Activated naive CD4-positive, alpha-beta T cell treated with anti-CD3 and anti-CD28 coated beads, Interleukin-2, amount 50 U/mL, for 72 hours (primary cell): ENCODE data around the gene GMEB2. TPM values are rescaled to one million over a fixed set of nuclear protein-coding genes. Genes with fewer than 3 reads are reported as not detected.
"Not testable (repeated sequence)": the region's sequence is repeated elsewhere in the genome, so short reads cannot be mapped to it uniquely, and the experiment has no call there.

Experiments used
- ATAC-seq, 2 donors: fragments of 150-1000 bp; cut with Tn5 transposase; 2 replicates each; pipeline ENCODE4 v1.10.0; 2021; ENCODE audit warnings: mild to moderate bottlenecking in 2 of 2, moderate library complexity in 2 of 2
- DNase-seq, 2 donors: peaks; one replicate each; pipeline ENCODE4 v3.0.0; 2021 to 2022; ENCODE audit warnings: low spot score in 2 of 2
- H3K27ac Mint-ChIP-seq, 2 donors: one replicate each; pipeline ENCODE4 v1.8.0; 2022; ENCODE audit warnings: mild to moderate bottlenecking in 2 of 2, mixed read lengths in 2 of 2
- H3K36me3 Mint-ChIP-seq, 2 donors: one replicate each; pipeline ENCODE4 v1.8.0; 2022; ENCODE audit warnings: mixed read lengths in 2 of 2
- H3K9me3 Mint-ChIP-seq, 2 donors: one replicate each; pipeline ENCODE4 v1.8.0; 2022; ENCODE audit warnings: mixed read lengths in 2 of 2
- total RNA-seq, 2 donors: library from RNA; stranded (reverse); gene quantifications; one replicate each; pipeline ENCODE4 v1.2.3, GENCODE V29; 2022

GMEB2 gene
- total RNA-seq, 2 donors from 2014 or later = 11.3 to 24.0 TPM

DNA sequence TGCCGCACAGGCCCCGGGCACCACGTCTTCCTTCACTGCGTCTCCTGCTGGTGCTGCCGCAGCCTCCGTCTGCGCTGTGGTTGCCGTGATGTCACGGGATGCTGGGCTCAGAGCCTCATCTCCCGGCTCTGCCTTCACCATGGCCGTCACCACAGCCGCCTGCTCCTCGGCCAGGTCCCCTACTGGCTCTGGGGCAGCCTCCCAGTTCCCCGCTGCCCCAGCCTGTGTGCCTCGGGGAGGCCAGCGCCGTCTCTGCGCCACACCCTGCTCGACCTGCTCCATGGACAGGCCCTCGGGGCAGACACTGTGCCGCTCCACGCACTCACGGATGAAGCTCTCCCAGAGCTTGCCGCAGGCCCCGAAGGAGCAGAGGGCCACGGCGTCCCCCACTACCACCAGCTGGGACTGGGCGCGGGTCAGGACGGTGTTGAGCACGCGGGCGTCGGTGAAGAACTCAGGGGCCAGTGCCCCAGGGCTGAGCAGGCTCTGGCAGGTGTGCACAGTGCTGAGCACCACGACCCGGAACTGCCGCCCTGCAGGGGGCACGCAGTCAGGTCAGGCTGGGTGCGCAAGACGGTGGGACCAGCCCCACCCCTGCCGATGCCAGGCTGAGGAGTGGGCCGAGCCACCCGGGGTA lies 61.1 kb downstream of the GMEB2 start:
- Mint-ChIP-seq H3K27ac (no peak overlapping the region), H3K36me3 (no peaks in the 10 kb centered on the region), H3K9me3 (no peaks in the 10 kb centered on the region)
- ATAC-seq = no peak
- DNase-seq = no peak

DNA sequence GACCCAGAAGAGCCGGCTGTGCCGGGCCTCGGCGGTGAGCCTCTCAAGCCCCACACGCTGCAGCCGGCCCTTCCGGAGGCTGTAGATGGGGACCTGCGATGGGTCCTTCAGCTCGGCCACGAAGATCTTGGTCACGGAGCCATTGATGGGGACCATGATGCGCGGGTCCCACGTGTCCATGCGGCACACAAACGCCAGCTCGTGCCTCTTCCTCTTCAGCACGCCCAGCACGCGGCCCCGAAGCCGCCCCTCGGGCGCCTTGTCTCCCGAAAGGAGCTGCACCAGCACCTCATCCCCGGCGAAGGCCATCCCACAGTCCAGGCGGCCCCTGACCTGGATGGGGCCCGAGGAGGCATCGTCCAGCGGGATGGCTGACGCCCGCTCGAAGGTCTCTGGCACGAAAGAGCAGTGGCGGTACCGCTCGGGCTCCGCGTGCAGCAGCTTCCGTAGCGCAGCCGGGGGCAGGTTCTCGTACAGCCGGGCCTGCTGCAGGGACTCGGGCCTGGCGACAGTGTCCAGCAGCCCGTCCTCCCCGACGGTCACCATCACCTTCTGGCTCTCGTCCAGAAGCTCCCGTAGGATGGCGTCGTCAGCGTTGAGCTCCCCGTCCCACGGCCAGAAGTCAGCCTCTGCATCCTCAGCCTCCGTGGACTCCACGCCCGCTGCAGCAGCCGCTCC lies 61.7 kb downstream of the GMEB2 start:
- H3K27ac Mint-ChIP-seq = no peak overlapping the region
- no peak for ATAC-seq
- peaks cover 0 to 5% of the 10 kb centered on the region in 2 donors for H3K36me3 Mint-ChIP-seq
- no peaks in the 10 kb centered on the region for H3K9me3 Mint-ChIP-seq
- DNase-seq = no peak

DNA sequence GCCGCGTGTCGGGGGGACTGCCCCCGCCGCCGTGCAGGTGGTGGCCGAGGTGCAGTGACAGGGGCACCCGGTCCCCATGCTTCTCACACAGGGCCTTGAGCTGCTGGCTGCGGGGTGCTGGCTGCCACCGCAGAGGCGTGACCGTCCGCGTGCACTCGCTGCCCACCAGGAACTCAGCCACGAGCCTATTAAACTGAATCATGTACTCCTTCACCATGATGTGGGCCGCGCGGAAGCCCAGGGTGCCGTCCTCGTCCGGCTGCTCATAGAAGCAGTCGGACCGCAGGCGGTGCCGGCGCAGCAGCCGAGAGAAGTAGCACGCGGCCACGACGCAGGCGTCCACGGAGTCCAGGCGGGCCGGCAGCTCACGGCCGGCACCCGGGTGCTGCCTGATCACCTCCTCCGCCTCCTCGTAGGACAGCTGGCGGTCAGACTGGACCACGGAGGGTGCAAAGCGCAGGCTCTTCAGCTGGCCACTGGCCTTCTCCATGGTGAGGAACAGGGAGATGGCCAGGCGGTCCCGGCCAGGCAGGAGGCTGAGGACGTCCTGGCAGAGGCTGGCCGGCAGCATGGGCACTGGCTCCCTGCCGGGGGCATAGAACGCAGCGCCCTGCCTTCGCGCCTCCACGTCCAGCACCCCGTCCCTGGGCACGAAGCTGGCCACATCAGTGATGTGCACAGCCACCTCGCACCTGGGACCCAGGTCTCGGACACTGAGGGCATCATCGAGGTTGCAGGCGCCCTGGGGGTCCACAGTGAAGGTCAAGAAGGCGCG lies 62.7 kb downstream of the GMEB2 start:
- no peaks in the 10 kb centered on the region for H3K9me3 Mint-ChIP-seq
- H3K36me3 Mint-ChIP-seq = peaks cover 0 to 5% of the 10 kb centered on the region in 2 donors
- ATAC-seq = no peak
- no peak overlapping the region for H3K27ac Mint-ChIP-seq
- no peak for DNase-seq

DNA sequence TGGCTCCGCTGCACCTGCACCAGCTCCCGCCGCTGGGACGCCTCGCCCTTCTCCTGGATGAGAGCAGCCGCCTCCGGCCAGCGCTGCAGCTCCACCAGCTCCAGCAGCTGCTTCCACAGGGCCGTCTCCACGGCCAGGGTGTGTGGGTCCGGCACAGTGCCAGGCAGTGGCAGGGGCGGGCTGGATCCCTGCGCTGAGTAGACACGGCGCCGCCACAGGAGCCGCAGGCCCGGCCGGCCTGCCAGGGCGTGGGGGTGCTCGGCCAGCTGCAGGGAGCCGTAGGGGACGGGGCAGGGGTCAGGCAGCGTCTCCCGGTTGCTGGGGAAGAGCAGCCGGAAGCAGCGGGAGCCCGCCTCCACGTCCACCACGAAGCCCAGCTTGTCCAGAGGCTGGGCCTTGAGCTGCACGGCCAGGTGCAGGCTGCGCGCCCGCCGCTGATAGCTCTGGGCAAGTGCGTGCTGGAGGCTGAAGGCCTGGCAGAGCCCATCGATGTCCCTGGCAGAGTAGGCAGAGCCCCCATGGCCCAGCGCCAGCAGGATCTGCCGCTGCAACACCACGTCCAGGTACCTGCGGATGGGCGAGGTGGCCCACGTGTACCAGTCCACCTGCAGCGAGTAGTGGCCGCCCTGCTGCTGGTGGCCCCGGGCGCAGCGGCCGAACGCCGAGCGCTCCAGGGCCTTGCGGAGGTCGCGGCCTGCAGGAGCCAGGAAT lies 63.5 kb downstream of the GMEB2 start:
- Mint-ChIP-seq H3K36me3 (peaks cover 0 to 5% of the 10 kb centered on the region in 2 donors), H3K9me3 (no peaks in the 10 kb centered on the region), H3K27ac (no peak overlapping the region)
- DNase-seq (no peak), ATAC-seq (no peak)

DNA sequence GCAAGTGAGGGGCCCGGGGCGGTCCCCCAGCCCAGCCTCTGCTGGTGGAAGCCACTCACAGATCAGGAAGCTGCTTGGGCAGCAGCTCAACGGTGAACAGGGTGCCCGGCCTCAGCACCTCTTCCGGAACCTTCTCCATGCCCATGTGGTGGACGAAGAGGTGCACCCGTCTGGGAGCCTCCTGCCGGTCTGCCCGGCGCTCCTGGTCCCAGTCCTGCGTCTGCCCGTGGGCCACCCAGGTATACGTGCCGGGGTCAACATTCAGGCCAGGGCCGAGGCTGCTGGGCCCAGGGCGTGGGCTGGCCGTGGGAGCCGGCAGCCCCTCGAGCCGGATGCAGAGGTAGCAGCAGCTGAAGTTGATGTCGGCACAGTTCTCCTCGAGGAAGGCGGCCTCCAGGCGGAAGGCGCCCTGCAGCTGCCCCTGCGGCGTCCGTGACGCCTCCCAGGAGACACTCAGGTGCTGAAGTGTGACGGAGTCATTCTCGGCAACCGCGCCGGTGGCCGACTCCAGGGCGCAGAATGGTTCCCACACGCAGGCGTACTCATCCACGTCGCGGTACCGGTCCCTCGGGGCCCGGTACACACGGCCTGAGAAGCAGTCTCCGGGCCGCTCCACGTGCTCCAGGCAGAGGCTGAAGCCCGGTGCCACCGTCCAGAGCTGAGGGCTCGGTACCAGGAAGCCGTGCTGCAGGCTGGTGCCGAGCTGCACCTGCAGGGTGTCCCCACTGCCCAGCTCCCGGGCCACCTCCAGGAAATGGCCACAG lies 64.3 kb downstream of the GMEB2 start:
- no peak for ATAC-seq
- Mint-ChIP-seq H3K36me3 (peaks cover 0 to 5% of the 10 kb centered on the region in 2 donors), H3K27ac (no peak overlapping the region), H3K9me3 (no peaks in the 10 kb centered on the region)
- no peak for DNase-seq

DNA sequence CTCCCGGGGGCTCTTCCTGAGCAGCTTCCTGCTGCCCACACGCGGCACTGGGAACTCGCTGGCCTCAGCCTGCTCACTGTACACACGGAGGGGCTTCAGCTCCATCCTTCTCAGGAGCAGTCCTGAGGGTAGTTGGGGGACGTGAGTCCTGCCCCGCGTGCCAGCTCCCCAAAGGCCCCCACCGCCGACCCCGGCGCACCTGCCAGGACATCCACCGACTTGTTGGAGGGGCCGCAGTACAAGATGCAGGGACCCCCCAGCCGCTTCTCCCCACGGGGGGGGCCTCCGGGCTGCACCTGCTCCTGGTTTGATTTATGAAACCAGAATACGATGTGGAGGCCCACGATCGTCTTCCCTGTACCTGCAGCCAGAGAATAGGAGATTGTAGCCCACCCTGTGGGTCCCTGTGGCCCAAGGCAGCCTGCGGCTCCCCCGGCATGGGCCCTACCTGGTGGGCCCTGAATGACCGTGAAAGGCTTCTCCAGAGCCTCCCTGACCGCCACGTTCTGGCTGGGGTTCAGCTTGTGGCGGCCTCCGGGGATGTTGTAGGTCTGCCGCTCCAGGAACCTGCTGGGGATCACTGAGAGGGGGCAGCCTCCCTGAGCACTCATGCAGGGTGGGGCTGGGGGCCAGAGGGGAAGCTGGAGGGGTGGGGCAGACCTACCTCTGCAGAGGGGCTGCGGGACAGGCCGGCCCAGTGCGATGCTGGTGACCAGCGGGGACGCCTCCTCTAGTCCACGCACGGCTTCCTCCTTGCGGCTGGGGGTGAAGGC lies 65.1 kb downstream of the GMEB2 start:
- no peak overlapping the region for H3K27ac Mint-ChIP-seq
- ATAC-seq (no peak), DNase-seq (no peak)
- no peaks in the 10 kb centered on the region for H3K9me3 Mint-ChIP-seq
- H3K36me3 Mint-ChIP-seq = peaks cover 0 to 5% of the 10 kb centered on the region in 2 donors

DNA sequence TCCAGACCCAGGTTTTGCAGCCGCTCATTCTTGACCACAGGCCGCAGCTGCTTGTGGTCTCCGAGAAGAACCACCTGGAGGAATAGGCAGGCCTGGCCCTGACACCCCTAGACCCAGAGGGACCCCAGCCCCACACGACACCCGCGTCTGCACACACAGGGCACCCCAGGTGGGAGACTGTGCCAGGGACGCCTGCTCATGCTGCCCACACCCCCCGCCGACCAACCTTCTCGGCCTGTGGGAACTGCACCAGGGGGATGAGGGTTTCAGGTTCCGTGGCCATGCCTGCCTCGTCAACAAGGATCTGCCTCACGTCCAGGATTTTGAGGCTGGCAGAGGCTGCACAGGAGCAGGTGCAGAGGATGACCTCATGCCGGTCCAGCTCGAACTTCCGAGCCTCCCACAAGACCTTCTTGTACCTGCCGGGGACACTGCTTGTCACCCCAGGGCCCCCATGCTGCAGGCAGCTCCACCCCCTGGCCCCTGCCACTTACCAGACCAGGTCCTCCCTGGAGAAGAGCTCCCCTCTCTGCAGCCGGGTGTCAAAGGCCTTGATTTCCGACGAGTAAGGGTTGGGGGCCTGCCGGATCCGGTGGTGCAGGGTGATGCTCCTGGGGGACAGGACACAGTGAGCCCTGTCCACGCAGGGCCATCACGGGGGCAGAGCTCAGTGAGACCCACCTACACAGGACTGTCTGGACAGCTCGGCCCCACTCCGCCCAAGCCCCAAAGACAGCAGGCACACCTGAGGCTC lies 65.9 kb downstream of the GMEB2 start:
- Mint-ChIP-seq H3K27ac (no peak overlapping the region), H3K36me3 (peaks cover 0 to 5% of the 10 kb centered on the region in 2 donors), H3K9me3 (no peaks in the 10 kb centered on the region)
- ATAC-seq (no peak), DNase-seq (no peak)

DNA sequence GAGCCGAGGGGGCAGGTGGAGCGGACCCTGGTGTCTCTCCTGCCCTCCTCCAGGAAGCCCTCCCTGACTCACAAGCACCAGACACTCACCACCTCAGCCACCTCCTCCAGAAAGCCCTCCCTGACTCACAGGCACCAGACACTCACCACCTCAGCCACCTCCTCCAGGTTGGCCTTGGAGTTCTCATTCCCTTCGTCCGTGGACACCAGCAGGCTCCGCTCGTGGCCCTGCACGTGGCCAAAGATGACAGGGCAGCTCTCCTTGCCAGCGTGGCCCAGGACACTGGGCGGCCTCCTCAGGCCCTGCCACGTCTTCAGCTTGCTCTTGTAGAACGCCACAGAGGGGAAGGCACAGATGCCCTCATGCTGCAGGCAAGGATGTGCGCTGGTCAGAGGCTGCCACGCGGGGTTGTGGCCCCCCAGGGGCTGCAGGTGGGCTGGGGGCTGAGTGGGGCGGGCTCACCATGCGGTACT lies 66.5 kb downstream of the GMEB2 start:
- peak; percentile 33 to 60 for ATAC-seq
- DNase-seq = no peak
- H3K27ac Mint-ChIP-seq = no peak overlapping the region
- no peaks in the 10 kb centered on the region for H3K9me3 Mint-ChIP-seq
- peaks cover 0 to 5% of the 10 kb centered on the region in 2 donors for H3K36me3 Mint-ChIP-seq

DNA sequence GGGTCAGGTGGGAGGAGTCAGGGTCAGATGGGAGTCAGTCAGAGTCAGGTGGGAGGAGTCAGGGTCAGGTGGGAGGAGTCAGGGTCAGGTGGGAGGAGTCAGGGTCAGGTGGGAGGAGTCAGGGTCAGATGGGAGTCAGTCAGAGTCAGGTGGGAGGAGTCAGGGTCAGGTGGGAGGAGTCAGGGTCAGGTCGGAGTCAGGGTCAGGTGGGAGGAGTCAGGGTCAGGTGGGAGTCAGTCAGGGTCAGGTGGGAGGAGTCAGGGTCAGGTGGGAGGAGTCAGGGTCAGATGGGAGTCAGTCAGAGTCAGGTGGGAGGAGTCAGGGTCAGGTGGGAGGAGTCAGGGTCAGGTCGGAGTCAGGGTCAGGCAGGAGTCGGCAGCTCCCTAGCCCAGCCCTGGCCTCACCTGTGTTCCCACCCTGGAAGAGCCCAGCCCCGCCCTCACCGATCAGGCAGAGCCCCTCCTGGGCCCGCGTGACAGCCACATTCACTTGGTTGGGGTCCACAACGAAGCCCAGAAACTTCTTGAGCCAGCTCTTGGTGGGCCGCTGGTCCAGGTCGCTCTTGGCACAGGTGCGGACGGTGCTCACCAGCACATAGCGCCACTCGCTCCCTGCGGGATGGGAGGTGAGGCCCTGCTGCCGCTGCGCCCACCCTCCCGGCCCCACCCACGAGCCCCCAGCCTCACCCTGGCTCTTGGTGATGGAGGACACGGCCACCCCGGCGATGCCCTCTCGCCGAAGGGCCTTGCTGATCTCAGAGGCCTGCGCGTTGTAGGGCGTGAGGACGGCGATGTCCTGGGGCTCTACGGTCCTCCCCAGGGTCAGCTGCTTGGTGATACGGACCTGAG lies 67.2 kb downstream of the GMEB2 start:
- ATAC-seq = peak in 1 of 2 donors; percentile 24
- not testable (repeated sequence) for DNase-seq

DNA sequence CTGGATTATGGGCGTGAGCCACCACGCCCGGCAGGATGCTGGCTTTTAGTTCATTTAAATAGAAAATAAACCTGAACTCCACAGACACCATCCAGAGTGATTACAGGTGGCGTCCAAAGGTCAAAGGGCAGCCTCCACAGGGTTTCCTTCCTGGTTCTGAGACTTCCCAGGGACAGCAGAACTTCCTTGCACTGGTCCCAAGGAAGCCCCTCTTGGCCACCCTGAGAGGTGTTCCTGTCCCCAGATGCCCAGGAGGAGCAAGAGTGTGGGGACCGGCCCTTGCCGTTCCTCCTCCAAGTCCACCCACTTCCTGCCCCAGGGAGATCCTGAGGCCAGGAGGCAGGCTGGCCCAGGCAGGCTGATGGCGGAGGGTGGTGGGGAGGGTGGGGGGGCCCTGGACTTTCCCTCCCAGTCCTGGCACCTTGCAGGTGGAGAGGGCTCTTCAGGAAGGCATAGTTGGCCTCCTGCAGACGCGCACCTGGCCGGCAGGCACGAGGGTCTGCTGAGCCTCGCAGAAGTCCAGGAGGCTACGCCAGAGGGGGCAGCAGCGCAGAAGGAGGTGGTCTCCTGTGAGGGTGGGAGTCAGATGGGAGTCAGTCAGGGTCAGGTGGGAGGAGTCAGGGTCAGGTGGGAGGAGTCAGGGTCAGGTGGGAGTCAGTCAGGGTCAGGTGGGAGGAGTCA lies 68.0 kb downstream of the GMEB2 start:
- ATAC-seq (no peak), DNase-seq (no peak)
- Mint-ChIP-seq H3K36me3 (peaks cover 0 to 5% of the 10 kb centered on the region in 2 donors), H3K27ac (no peak overlapping the region), H3K9me3 (no peaks in the 10 kb centered on the region)

More for the DNA sequence above, 67.2 kb downstream of the GMEB2 start:
- H3K36me3 Mint-ChIP-seq, H3K27ac Mint-ChIP-seq, H3K9me3 Mint-ChIP-seq: not testable (repeated sequence)

DNA sequence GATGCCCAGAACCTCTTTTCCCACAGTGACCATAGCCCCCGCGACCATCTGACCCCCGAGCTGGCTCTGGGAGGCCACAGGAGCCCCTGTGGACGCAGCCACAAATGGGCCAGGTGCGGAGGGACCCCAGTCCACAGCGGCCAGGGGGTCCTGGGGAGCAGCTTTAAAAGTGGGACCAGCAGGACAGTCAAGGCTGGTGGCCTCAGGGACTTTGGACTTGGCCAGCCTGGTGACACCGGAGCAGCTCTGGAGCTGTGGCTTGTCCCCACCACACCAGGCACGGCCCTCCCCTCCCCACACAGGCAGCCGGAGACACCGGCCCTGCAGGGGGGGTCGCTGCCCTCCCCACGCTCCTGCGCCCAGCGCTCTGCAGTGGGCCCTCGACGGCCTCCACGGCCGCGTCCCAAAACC lies 69.4 kb downstream of the GMEB2 start:
- no peak overlapping the region for H3K27ac Mint-ChIP-seq

DNA sequence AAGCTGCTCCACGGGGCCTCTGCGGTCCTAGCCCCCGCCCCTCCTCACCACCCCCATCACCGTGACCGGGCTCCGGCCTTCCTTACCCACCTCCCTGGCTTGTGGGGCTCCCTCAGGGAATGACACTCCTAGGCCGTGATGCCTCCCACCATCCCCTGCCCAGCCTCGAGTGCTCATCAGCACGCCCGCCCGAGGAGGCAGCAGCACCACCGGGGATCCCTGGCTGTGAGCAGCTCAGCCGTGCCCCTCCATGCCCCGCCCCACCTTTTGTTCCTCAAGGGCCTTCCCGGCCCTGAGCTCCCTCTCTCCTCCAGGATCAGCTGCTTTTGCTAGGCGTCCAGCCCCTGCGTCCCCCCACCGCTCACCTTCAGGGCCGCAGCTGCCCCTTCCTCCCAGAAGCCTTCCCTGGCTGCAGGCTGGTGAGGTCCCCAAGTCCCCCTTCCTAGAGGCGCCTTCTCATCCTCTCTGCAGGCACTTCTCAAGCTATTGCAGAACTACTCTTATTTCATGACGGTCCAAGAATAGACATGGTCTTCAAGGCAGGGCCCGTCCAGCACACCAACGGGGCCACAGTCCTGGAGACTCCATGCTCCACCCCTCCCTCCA lies 69.9 kb downstream of the GMEB2 start:
- DNase-seq (no peak), ATAC-seq (no peak)
- Mint-ChIP-seq H3K36me3 (peaks cover 0 to 5% of the 10 kb centered on the region in 2 donors), H3K27ac (no peak overlapping the region), H3K9me3 (no peaks in the 10 kb centered on the region)

More for the DNA sequence above, 69.4 kb downstream of the GMEB2 start:
- DNase-seq = no peak
- ATAC-seq = no peak
- no peaks in the 10 kb centered on the region for H3K9me3 Mint-ChIP-seq
- H3K36me3 Mint-ChIP-seq = peaks cover 0 to 5% of the 10 kb centered on the region in 2 donors

DNA sequence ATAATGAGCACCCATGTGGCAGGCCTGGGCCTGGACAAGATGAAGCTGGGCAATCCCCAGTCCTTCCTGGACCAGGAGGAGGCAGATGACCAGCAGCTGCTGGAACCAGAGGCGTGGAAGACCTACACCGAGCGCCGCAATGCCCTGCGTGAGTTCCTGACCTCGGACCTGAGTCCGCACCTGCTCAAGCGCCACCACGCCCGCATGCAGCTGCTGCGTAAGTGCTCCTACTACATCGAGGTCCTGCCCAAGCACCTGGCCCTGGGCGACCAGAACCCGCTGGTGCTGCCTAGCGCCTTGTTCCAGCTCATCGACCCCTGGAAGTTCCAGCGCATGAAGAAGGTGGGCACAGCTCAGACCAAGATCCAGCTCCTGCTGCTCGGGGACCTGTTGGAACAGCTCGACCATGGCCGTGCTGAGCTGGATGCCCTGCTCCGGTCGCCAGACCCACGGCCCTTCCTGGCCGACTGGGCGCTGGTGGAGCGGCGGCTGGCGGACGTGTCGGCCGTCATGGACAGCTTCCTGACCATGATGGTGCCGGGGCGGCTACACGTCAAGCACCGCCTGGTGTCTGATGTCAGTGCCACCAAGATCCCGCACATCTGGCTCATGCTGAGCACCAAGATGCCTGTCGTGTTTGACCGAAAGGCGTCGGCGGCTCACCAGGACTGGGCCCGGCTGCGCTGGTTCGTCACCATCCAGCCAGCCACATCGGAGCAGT lies 71.1 kb downstream of the GMEB2 start:
- DNase-seq (no peak), ATAC-seq (no peak)
- H3K27ac Mint-ChIP-seq = no peak overlapping the region
- H3K36me3 Mint-ChIP-seq = peaks cover 0 to 5% of the 10 kb centered on the region in 2 donors
- no peaks in the 10 kb centered on the region for H3K9me3 Mint-ChIP-seq
